CD8-positive, alpha-beta memory T cell (primary cell): ENCODE results near the gene FBP1. TPM values are rescaled to one million over a fixed set of nuclear protein-coding genes. Genes with fewer than 3 reads are reported as not detected.

Experiments used
- CTCF ChIA-PET: fragments of 350-600 bp; sonication (Branson Sonifier 250); formaldehyde crosslinking; loops from one replicate; lab custom pipeline; 2021; ENCODE audit warnings: antibody characterized with exemption; lab: Charles Lee
- POLR2A ChIA-PET: fragments of 350-600 bp; sonication (Branson Sonifier 250); formaldehyde crosslinking; loops from one replicate; lab custom pipeline; 2021; ENCODE audit warnings: antibody characterized with exemption; lab: Charles Lee
- DNase-seq, 5 donors: peaks; one replicate each; pipeline versions ENCODE4 v3.0.0 to v3.0.0-alpha.2; 2020 to 2022; ENCODE audit warnings: mixed read lengths in 1 of 5
- H3K27ac ChIP-seq: one replicate; pipeline ENCODE4 v1.7.0; 2013; ENCODE audit warnings: low read depth, mild to moderate bottlenecking, low read length, moderate library complexity
- H3K27me3 ChIP-seq: 2 replicates; pipeline ENCODE4 v1.7.0; 2013; ENCODE audit warnings: low read length, mild to moderate bottlenecking; ENCODE audit not compliant: insufficient read depth, poor library complexity, severe bottlenecking
- H3K36me3 ChIP-seq: 2 replicates; pipeline ENCODE4 v1.7.0; 2013; ENCODE audit warnings: mild to moderate bottlenecking, low read length, moderate library complexity; ENCODE audit not compliant: insufficient read depth
- H3K4me1 ChIP-seq: 2 replicates; pipeline ENCODE4 v1.7.0; 2013; ENCODE audit warnings: mild to moderate bottlenecking, low read length, moderate library complexity; ENCODE audit not compliant: insufficient read depth
- H3K4me3 ChIP-seq: 2 replicates; pipeline ENCODE4 v1.7.0; 2013; ENCODE audit warnings: mild to moderate bottlenecking, low read length
- H3K9me3 ChIP-seq: 2 replicates; pipeline ENCODE4 v1.7.0; 2013; ENCODE audit warnings: mild to moderate bottlenecking, low read length
- H3K27ac Mint-ChIP-seq, 8 donors: one replicate each; pipeline ENCODE4 v1.8.0; 2020 to 2021; ENCODE audit warnings: mixed read lengths in 8 of 8, mild to moderate bottlenecking in 6 of 8, inconsistent platforms in 3 of 8, moderate library complexity in 3 of 8
- H3K27me3 Mint-ChIP-seq, 2 donors: one replicate each; pipeline ENCODE4 v1.8.0; 2020 to 2021; ENCODE audit warnings: mixed read lengths in 2 of 2, mild to moderate bottlenecking in 1 of 2, moderate library complexity in 1 of 2
- H3K36me3 Mint-ChIP-seq, 3 donors: one replicate each; pipeline ENCODE4 v1.8.0; 2020 to 2021; ENCODE audit warnings: mixed read lengths in 3 of 3, inconsistent platforms in 1 of 3, mild to moderate bottlenecking in 1 of 3
- H3K4me1 Mint-ChIP-seq, 3 donors: one replicate each; pipeline ENCODE4 v1.8.0; 2020 to 2021; ENCODE audit warnings: mixed read lengths in 3 of 3, inconsistent platforms in 1 of 3, mild to moderate bottlenecking in 1 of 3
- H3K4me3 Mint-ChIP-seq, 7 donors: one replicate each; pipeline ENCODE4 v1.8.0; 2020 to 2021; ENCODE audit warnings: mixed read lengths in 7 of 7, mild to moderate bottlenecking in 6 of 7, moderate library complexity in 4 of 7, inconsistent platforms in 2 of 7
- H3K9me3 Mint-ChIP-seq, 5 donors: one replicate each; pipeline ENCODE4 v1.8.0; 2020 to 2022; ENCODE audit warnings: mixed read lengths in 5 of 5, mild to moderate bottlenecking in 3 of 5, moderate library complexity in 2 of 5, inconsistent platforms in 1 of 5
- polyA plus RNA-seq: library from polyadenylated mRNA; unstranded; fragments of 300-500 nt; fragmentation: Illumina TruSeq; gene quantifications from one replicate; pipeline ENCODE4 v1.2.3, GENCODE V29; 2021
- total RNA-seq, 2 experiments: library from RNA; stranded (reverse); gene quantifications; one replicate each; pipeline ENCODE4 v1.2.3, GENCODE V29; 2021

FBP1 gene
- total and polyA plus RNA-seq, 3 experiments from 2014 or later = 0.53 to 13.3 (median 0.55) TPM

- no peaks in the 10 kb centered on the region for H3K9me3 ChIP-seq
- peaks cover 2 to 30% of the 10 kb centered on the region in 2 donors for H3K27me3 Mint-ChIP-seq
- peak overlapping the region in 1 of 8 donors; percentile 64 for H3K27ac Mint-ChIP-seq
- ChIA-PET POLR2A (no interaction called here), CTCF (no interaction called here)
- H3K4me3 ChIP-seq = no peak overlapping the region
- no peaks in the 10 kb centered on the region for H3K36me3 Mint-ChIP-seq
- no peaks in the 10 kb centered on the region for H3K4me1 ChIP-seq
- H3K27me3 ChIP-seq = no peaks in the 10 kb centered on the region
- no peak overlapping the region for H3K4me3 Mint-ChIP-seq
- H3K36me3 ChIP-seq = no peaks in the 10 kb centered on the region
- H3K4me1 Mint-ChIP-seq = peaks cover 6 to 7% (median 6%) of the 10 kb centered on the region in 3 donors
- H3K27ac ChIP-seq = no peak overlapping the region
- DNase-seq = no peak
- no peaks in the 10 kb centered on the region for H3K9me3 Mint-ChIP-seq
Measured at GRCh38 chr9:94650949-94651348, 11.6 kb upstream of the FBP1 start.

GRCh38 chr9:94649100-94649819 is 9.9 kb upstream of the FBP1 start:
- H3K4me1 ChIP-seq = no peaks in the 10 kb centered on the region
- ChIA-PET POLR2A (no interaction called here), CTCF (interaction anchor here (0.9 kb wide), 1 partner anchor 8 kb away, joined by 4 read pairs; no protein-coding TSS in a partner anchor)
- peaks cover 2 to 24% of the 10 kb centered on the region in 2 donors for H3K27me3 Mint-ChIP-seq
- no peak overlapping the region for H3K27ac Mint-ChIP-seq
- no peaks in the 10 kb centered on the region for H3K9me3 Mint-ChIP-seq
- no peak overlapping the region for H3K4me3 Mint-ChIP-seq
- no peaks in the 10 kb centered on the region for H3K9me3 ChIP-seq
- no peak overlapping the region for H3K4me3 ChIP-seq
- H3K36me3 Mint-ChIP-seq = peaks cover 0 to 1% (median 0%) of the 10 kb centered on the region in 3 donors
- H3K27me3 ChIP-seq = no peaks in the 10 kb centered on the region
- no peaks in the 10 kb centered on the region for H3K4me1 Mint-ChIP-seq
- H3K36me3 ChIP-seq = no peaks in the 10 kb centered on the region
- no peak for DNase-seq
- H3K27ac ChIP-seq = no peak overlapping the region

- ChIA-PET POLR2A (no interaction called here), CTCF (no interaction called here)
- Histone ChIP-seq H3K36me3 (no peaks in the 10 kb centered on the region), H3K9me3 (no peaks in the 10 kb centered on the region), H3K27ac (no peak overlapping the region), H3K27me3 (no peaks in the 10 kb centered on the region), H3K4me1 (no peaks in the 10 kb centered on the region), H3K4me3 (no peak overlapping the region)
- DNase-seq = no peak
- H3K4me3 Mint-ChIP-seq = no peak overlapping the region
- no peaks in the 10 kb centered on the region for H3K4me1 Mint-ChIP-seq
- no peaks in the 10 kb centered on the region for H3K9me3 Mint-ChIP-seq
- no peak overlapping the region for H3K27ac Mint-ChIP-seq
- peaks cover 2 to 18% of the 10 kb centered on the region in 2 donors for H3K27me3 Mint-ChIP-seq
- peaks cover 0 to 1% (median 0%) of the 10 kb centered on the region in 3 donors for H3K36me3 Mint-ChIP-seq
Measured at GRCh38 chr9:94648185-94648584, 8.9 kb upstream of the FBP1 start.

GRCh38 chr9:94645901-94646300 is 6.6 kb upstream of the FBP1 start:
- CTCF ChIA-PET = interaction anchor here (0.8 kb wide), 1 partner anchor 11 kb away, joined by 3 read pairs; no protein-coding TSS in a partner anchor
- H3K27me3 Mint-ChIP-seq = peaks cover 0 to 12% of the 10 kb centered on the region in 2 donors
- no peaks in the 10 kb centered on the region for H3K9me3 Mint-ChIP-seq
- DNase-seq = no peak
- no peaks in the 10 kb centered on the region for H3K36me3 ChIP-seq
- no peaks in the 10 kb centered on the region for H3K9me3 ChIP-seq
- H3K27ac ChIP-seq = no peak overlapping the region
- no peaks in the 10 kb centered on the region for H3K27me3 ChIP-seq
- H3K4me3 Mint-ChIP-seq = no peak overlapping the region
- no peaks in the 10 kb centered on the region for H3K4me1 ChIP-seq
- POLR2A ChIA-PET = no interaction called here
- H3K36me3 Mint-ChIP-seq = peaks cover 0 to 3% (median 0%) of the 10 kb centered on the region in 3 donors
- no peak overlapping the region for H3K4me3 ChIP-seq
- H3K4me1 Mint-ChIP-seq = no peaks in the 10 kb centered on the region
- H3K27ac Mint-ChIP-seq = no peak overlapping the region

GRCh38 chr9:94644543-94644942 is 5.2 kb upstream of the FBP1 start:
- no peak overlapping the region for H3K4me3 ChIP-seq
- POLR2A ChIA-PET = no interaction called here
- no peaks in the 10 kb centered on the region for H3K27me3 ChIP-seq
- peaks cover 4 to 6% (median 5%) of the 10 kb centered on the region in 3 donors for H3K4me1 Mint-ChIP-seq
- CTCF ChIA-PET = no interaction called here
- H3K36me3 Mint-ChIP-seq = peaks cover 0 to 3% (median 1%) of the 10 kb centered on the region in 3 donors
- no peak overlapping the region for H3K27ac ChIP-seq
- H3K9me3 ChIP-seq = no peaks in the 10 kb centered on the region
- H3K4me1 ChIP-seq = peaks cover 6% of the 10 kb centered on the region
- no peak for DNase-seq
- H3K4me3 Mint-ChIP-seq = no peak overlapping the region
- peaks cover 0 to 14% of the 10 kb centered on the region in 2 donors for H3K27me3 Mint-ChIP-seq
- no peaks in the 10 kb centered on the region for H3K9me3 Mint-ChIP-seq
- H3K36me3 ChIP-seq = no peaks in the 10 kb centered on the region
- H3K27ac Mint-ChIP-seq = peak overlapping the region in 1 of 8 donors; percentile 59

GRCh38 chr9:94643741-94644140 is 4.4 kb upstream of the FBP1 start:
- Mint-ChIP-seq H3K9me3 (no peaks in the 10 kb centered on the region), H3K36me3 (peaks cover 0 to 4% (median 3%) of the 10 kb centered on the region in 3 donors), H3K27ac (peak overlapping the region in 1 of 8 donors; percentile 24), H3K4me1 (peaks cover 6 to 11% (median 8%) of the 10 kb centered on the region in 3 donors), H3K4me3 (no peak overlapping the region), H3K27me3 (peaks cover 0 to 17% of the 10 kb centered on the region in 2 donors)
- Histone ChIP-seq H3K4me1 (peaks cover 7% of the 10 kb centered on the region), H3K9me3 (no peaks in the 10 kb centered on the region), H3K36me3 (no peaks in the 10 kb centered on the region), H3K27ac (no peak overlapping the region), H3K27me3 (no peaks in the 10 kb centered on the region), H3K4me3 (no peak overlapping the region)
- ChIA-PET POLR2A (no interaction called here), CTCF (no interaction called here)
- DNase-seq = no peak

GRCh38 chr9:94643176-94643575 is 3.9 kb upstream of the FBP1 start:
- POLR2A ChIA-PET = no interaction called here
- peaks cover 0 to 4% (median 3%) of the 10 kb centered on the region in 3 donors for H3K36me3 Mint-ChIP-seq
- peaks cover 8 to 17% (median 14%) of the 10 kb centered on the region in 3 donors for H3K4me1 Mint-ChIP-seq
- Histone ChIP-seq H3K4me3 (no peak overlapping the region), H3K9me3 (no peaks in the 10 kb centered on the region), H3K4me1 (peaks cover 12% of the 10 kb centered on the region), H3K36me3 (no peaks in the 10 kb centered on the region), H3K27ac (no peak overlapping the region), H3K27me3 (no peaks in the 10 kb centered on the region)
- H3K4me3 Mint-ChIP-seq = no peak overlapping the region
- CTCF ChIA-PET = interaction anchor here (1.5 kb wide), 1 partner anchor 26 kb away, joined by 3 read pairs; no protein-coding TSS in a partner anchor
- H3K9me3 Mint-ChIP-seq = no peaks in the 10 kb centered on the region
- no peak overlapping the region for H3K27ac Mint-ChIP-seq
- peaks cover 0 to 17% of the 10 kb centered on the region in 2 donors for H3K27me3 Mint-ChIP-seq
- DNase-seq = no peak

- Histone ChIP-seq H3K9me3 (no peaks in the 10 kb centered on the region), H3K36me3 (no peaks in the 10 kb centered on the region), H3K4me3 (no peak overlapping the region), H3K4me1 (peaks cover 12% of the 10 kb centered on the region), H3K27me3 (no peaks in the 10 kb centered on the region), H3K27ac (no peak overlapping the region)
- CTCF ChIA-PET = interaction anchor here (1.5 kb wide), 1 partner anchor 26 kb away, joined by 3 read pairs; no protein-coding TSS in a partner anchor
- DNase-seq = no peak
- no peak overlapping the region for H3K4me3 Mint-ChIP-seq
- H3K27ac Mint-ChIP-seq = no peak overlapping the region
- H3K36me3 Mint-ChIP-seq = peaks cover 0 to 4% (median 3%) of the 10 kb centered on the region in 3 donors
- peaks cover 8 to 18% (median 16%) of the 10 kb centered on the region in 3 donors for H3K4me1 Mint-ChIP-seq
- H3K9me3 Mint-ChIP-seq = no peaks in the 10 kb centered on the region
- H3K27me3 Mint-ChIP-seq = peaks cover 0 to 16% of the 10 kb centered on the region in 2 donors
- POLR2A ChIA-PET = no interaction called here
Measured at GRCh38 chr9:94642501-94642900, 3.2 kb upstream of the FBP1 start.
